ENCODE data around the gene SRP54.

DNA sequence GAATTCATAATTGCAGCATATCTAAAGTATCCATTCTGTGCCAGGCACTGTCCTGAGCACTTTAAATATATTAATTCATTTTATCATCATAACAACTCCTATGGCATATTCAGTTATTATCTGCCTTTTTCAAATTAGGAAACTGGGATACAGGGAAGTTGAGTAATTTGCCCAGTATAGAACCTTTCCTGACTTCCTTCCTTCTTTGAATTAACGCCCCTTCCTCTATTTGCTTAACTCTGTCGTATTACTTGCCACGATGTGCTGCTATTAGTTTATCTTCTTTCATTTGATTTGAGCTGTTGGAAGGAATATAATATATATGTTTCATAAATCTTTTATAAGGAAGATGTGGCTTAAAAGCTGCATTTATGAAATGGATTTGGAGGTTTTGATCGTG lies 37.9 kb downstream of the SRP54 start:
- TF ChIP-seq, protein P1, sequence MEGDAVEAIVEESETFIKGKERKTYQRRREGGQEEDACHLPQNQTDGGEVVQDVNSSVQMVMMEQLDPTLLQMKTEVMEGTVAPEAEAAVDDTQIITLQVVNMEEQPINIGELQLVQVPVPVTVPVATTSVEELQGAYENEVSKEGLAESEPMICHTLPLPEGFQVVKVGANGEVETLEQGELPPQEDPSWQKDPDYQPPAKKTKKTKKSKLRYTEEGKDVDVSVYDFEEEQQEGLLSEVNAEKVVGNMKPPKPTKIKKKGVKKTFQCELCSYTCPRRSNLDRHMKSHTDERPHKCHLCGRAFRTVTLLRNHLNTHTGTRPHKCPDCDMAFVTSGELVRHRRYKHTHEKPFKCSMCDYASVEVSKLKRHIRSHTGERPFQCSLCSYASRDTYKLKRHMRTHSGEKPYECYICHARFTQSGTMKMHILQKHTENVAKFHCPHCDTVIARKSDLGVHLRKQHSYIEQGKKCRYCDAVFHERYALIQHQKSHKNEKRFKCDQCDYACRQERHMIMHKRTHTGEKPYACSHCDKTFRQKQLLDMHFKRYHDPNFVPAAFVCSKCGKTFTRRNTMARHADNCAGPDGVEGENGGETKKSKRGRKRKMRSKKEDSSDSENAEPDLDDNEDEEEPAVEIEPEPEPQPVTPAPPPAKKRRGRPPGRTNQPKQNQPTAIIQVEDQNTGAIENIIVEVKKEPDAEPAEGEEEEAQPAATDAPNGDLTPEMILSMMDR (IDR thresholded peaks at IDR 0.05), result no peak
- no peak for TF ChIP-seq ZNF138 (CRISPR knock-in tag; conservative IDR thresholded peaks at IDR 0.05)
